GM18519 (cell line): ENCODE data around the gene GEMIN2.
"Not testable (repeated sequence)": the region's sequence is repeated elsewhere in the genome, so short reads cannot be mapped to it uniquely, and the experiment has no call there.

Experiments used
- ATAC-seq: cut with Tn5 transposase; IDR thresholded peaks from one replicate; pipeline ENCODE4 v1.9.1; 2021; ENCODE audit warnings: mild to moderate bottlenecking, moderate library complexity; ENCODE audit not compliant: unreplicated experiment, low FRiP score

Gene GEMIN2

GRCh38 chr14:39175445-39176262, 61.5 kb downstream of the GEMIN2 start:
- no peak for ATAC-seq

GRCh38 chr14:39176263-39177167, 62.4 kb downstream of the GEMIN2 start:
- no peak for ATAC-seq

GRCh38 chr14:39177168-39177545, 63.0 kb downstream of the GEMIN2 start:
- no peak for ATAC-seq

- no peak for ATAC-seq
These were observed 64.9 kb downstream of the GEMIN2 start for GRCh38 chr14:39179042-39179441.

GRCh38 chr14:39180553-39180952, 66.4 kb downstream of the GEMIN2 start:
- ATAC-seq = no peak

GRCh38 chr14:39181026-39181692, 67.0 kb downstream of the GEMIN2 start:
- no peak for ATAC-seq

GRCh38 chr14:39181693-39182047, 67.5 kb downstream of the GEMIN2 start:
- no peak for ATAC-seq

- ATAC-seq = no peak
These were observed 68.9 kb downstream of the GEMIN2 start for GRCh38 chr14:39182770-39183684.

- not testable (repeated sequence) for ATAC-seq
These were observed 69.5 kb downstream of the GEMIN2 start for GRCh38 chr14:39183685-39184003.

- no peak for ATAC-seq
These were observed 70.6 kb downstream of the GEMIN2 start for GRCh38 chr14:39184628-39185255.

- ATAC-seq = no peak
These were observed 71.3 kb downstream of the GEMIN2 start for GRCh38 chr14:39185256-39186049.
